Upper lobe of left lung (tissue), 4 donors: ENCODE data around the gene MRPS5.

Experiments used
- EP300 ChIP-seq, 4 donors: sonication (generic); formaldehyde crosslinking; IDR thresholded peaks; one replicate each; pipeline ENCODE4 v1.5.1; 2017; ENCODE audit warnings: antibody characterized with exemption in 4 of 4, control low read depth in 2 of 4
- POLR2AphosphoS5 ChIP-seq, 2 donors: sonication (generic); formaldehyde crosslinking; IDR thresholded peaks; one replicate each; pipeline ENCODE4 v1.5.1; 2017; ENCODE audit warnings: antibody characterized with exemption in 2 of 2
- TF ChIP-seq, protein P1 (sequence below), 6 experiments: fragments of 450-650 bp in 4 of 6; fragments of 200-600 bp in 2 of 6; sonication (generic) in 2 of 6; IDR thresholded peaks; one replicate each; pipeline ENCODE4 v1.5.1; 2016 to 2019; ENCODE audit warnings: antibody characterized with exemption in 6 of 6

DNA sequence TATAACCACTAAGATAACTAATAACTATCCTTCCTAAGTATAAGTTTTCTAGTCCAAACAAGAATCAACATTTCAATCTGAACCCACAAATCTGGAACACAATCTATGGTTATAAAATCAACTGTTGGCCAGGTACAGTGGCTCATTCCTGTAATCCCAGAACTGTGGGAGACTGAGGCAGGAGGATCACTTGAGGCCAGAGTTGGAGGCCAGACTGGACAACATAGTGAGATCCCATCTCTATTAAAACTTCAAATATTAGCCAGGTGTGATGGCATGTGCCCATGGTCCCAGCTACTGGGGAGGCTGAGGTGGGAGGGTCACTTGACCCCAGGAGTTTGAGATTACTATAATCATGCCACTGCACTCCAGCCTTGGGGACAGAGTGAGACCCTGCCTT, 11.2 kb downstream of the MRPS5 start:
- no peak for TF ChIP-seq POLR2AphosphoS5 (IDR thresholded peaks at IDR 0.05)
- TF ChIP-seq, protein P1, sequence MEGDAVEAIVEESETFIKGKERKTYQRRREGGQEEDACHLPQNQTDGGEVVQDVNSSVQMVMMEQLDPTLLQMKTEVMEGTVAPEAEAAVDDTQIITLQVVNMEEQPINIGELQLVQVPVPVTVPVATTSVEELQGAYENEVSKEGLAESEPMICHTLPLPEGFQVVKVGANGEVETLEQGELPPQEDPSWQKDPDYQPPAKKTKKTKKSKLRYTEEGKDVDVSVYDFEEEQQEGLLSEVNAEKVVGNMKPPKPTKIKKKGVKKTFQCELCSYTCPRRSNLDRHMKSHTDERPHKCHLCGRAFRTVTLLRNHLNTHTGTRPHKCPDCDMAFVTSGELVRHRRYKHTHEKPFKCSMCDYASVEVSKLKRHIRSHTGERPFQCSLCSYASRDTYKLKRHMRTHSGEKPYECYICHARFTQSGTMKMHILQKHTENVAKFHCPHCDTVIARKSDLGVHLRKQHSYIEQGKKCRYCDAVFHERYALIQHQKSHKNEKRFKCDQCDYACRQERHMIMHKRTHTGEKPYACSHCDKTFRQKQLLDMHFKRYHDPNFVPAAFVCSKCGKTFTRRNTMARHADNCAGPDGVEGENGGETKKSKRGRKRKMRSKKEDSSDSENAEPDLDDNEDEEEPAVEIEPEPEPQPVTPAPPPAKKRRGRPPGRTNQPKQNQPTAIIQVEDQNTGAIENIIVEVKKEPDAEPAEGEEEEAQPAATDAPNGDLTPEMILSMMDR (IDR thresholded peaks at IDR 0.05) = no peak
- TF ChIP-seq EP300 (IDR thresholded peaks at IDR 0.05) = no peak
